Measurements from ENCODE around the gene MCHR2.
"Not testable (repeated sequence)": the region's sequence is repeated elsewhere in the genome, so short reads cannot be mapped to it uniquely, and the experiment has no call there.

The MCHR2 gene

GRCh38 chr6:99993533-99994251 lies at the start of gene MCHR2:
MCHR2 (minus strand) TSS chr6:99994223; CDS start chr6:99956147, 38,076 bp downstream.
- no peak for DNase-seq

DNA sequence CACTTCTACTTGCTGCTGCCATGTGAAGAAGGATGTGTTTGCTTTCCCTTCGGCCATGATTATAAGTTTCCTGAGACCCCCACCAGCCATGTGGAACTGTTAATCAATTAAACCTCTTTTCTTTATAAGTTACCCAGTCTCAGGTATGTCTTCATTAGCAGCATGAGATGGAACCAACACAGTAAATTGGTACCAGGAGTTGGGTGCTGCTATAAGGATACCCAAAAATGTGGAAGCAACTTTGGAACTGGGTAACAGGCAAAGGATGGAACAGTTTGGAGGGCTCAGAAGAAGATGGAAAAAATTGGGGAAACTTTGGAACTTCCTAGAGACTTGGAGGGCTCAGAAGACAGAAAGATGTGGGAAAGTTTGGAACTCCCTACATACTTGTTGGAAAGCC lies 44.5 kb upstream of the MCHR2 start:
- DNase-seq, result not testable (repeated sequence)

GRCh38 chr6:100035873-100036653 lies 42.0 kb upstream of the MCHR2 start:
- no peak for DNase-seq

- no peak for DNase-seq
These were observed 29.8 kb upstream of the MCHR2 start for GRCh38 chr6:100023798-100024197.

DNA sequence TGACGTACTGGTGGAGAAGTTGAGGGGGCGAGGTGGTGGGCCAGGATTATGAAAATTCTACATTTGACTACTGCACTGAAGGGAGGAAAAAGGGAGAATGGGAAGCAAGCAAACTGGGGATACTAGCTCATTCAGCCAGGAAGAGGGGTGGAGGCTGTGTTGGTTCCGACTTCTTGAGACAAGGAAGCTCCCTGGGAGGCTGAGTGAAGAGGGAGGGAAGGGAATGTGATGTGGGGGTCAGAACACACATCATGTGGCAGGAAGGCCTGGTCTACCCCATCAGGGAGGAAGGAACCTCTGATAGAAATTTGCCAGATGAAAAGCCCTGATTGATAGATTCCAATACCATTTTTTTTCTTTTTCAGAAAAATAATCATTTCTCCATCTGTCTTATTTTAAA lies 28.8 kb upstream of the MCHR2 start:
- no peak for DNase-seq

- no peak for DNase-seq
These were observed 14.8 kb upstream of the MCHR2 start for GRCh38 chr6:100008857-100009256.

DNA sequence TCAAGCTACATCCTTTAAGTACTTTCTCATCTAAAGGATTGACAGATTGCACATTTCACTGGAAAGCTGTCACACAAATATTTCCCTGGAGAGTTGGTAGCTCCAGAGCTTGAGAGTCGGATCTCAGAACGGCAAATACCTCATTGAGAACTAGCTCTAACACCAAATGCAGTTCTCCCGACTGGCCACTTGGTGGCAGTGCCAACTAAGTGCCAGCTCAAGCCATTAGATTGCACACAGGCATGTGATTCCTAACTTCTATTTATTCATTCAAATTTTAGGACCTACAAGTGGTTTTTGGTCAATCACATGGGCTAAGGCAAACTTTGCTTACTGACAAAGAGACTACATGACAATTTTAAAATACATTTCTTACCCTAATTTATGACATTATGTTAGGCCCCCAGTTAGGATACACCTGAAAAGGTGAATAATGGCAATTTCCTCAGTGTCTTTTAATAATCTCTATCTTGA lies 7.9 kb upstream of the MCHR2 start:
- no peak for DNase-seq

- DNase-seq, result no peak
These were observed 3.1 kb upstream of the MCHR2 start for GRCh38 chr6:99997141-99997540.

GRCh38 chr6:99995916-99996315 lies 1.9 kb upstream of the MCHR2 start:
- DNase-seq, result no peak

- no peak for DNase-seq
These were observed 884 bp downstream of the MCHR2 start for GRCh38 chr6:99993146-99993532.

GRCh38 chr6:99991955-99992354 lies 2.1 kb downstream of the MCHR2 start:
- DNase-seq, result no peak

DNA sequence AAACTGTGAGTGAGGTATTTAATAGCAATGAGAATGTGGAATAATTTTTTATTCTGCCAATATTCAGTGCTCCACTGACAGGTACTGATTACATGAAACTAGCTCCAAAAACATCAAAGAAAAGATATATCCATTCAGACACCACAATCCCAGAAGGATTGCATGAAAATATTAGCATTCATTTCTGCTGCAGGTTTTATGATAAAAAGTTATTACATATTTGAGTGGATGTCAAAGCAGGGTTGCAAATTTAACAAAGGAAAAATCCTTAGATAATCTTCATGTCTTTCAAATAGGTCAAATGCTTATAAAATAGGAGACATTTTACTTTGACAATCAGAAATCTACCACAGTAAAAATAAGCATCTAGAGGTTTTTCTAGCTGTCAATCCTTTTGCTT lies 13.3 kb downstream of the MCHR2 start:
- DNase-seq, result no peak

GRCh38 chr6:99979953-99980352 lies 14.1 kb downstream of the MCHR2 start:
- DNase-seq, result peak; percentile 33

GRCh38 chr6:99967052-99967451 lies 27.0 kb downstream of the MCHR2 start:
- no peak for DNase-seq

DNA sequence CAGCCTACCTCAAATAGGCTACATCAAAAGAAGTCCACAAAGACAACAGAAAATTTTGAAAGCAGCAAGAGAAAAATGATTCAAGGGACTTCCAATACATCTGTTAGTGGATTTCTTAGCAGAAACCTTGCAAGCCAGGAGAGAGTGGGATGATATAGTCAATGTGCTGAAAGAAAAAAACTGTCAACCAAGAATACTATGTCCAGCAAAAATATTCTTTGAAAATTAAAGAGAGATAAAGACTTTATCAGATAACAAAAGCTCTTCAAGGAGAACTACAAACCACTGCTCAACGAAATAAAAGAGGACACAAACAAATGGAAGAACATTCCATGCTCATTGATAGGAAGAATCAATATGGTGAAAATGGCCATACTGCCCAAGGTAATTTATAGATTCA lies 34.0 kb downstream of the MCHR2 start:
- DNase-seq, result no peak

DNA sequence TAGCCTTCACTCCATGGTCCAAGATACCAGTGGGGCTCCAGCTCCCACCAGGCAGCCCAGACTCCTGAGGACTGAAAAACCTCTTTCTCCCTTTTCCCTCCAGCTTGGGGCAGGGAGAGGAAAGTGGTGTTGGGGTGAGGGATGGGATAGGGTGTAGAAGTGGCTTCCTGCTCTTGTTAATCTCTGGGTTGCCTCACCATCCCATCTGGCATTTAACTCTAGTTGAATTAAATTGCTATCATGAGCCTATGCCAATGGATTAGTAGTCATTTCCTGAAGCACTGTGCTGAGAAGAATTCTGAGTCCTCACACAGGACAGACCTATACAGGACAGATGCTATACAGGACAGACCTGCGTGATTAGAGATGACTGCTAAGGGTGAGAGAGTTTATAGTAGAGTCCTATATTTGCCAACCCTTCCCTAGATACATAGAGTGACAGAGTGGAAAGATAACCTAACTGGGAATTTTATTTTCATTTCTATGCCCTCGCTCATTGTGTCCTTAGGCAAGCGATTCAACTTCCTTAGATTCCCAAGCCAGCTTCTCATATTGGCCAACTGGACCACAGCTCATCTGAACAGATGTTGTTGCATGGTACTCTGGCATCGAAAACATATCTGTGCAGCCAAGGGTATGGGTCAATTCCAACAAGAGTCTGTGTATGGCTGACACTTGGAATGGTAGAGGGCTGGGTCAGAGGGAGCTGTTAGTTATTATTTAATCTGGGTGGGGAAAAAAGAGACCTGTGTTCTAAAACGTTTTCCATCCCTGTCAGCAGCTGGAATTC lies 42.8 kb downstream of the MCHR2 start:
- no peak for DNase-seq

DNA sequence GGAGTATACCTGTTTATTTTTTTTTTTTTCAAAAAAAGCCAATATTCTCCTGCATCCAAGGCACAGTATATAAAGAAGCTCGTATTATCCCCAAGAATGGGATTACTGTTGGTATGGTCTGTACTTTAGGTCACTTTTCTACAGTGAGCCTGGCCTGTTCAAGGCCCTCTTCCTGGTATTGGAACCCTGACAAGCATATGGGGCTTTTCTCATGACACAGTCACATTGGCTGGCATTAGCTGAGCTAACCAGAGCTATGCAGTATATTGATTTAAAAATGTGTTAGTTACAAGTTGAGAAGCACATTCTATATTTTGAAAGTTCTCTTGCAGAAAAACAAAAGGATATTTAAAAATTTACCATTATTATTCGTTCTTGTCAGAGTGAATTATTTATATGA lies 48.0 kb downstream of the MCHR2 start:
- no peak for DNase-seq

DNA sequence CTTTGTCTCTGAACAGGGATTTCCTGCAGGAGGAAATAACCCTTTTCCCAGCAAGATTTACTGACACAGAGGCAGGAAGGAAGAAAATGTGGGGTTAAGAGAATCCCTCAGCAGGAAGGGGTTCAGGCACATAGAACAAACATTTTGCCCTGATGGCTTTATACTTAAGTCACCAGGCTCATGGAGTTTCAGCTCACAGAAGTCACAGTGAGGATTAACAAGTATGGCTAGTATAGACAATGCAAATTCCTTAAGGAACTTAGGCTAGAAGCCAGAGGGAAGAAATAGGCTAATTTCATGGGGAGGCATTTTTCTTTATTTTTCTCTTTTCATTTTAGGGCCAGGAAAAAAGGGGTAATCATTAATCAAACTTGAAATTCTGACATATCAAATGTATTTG lies 50.2 kb downstream of the MCHR2 start:
- DNase-seq, result no peak

GRCh38 chr6:99940582-99940981 lies 53.4 kb downstream of the MCHR2 start:
- DNase-seq, result no peak

DNA sequence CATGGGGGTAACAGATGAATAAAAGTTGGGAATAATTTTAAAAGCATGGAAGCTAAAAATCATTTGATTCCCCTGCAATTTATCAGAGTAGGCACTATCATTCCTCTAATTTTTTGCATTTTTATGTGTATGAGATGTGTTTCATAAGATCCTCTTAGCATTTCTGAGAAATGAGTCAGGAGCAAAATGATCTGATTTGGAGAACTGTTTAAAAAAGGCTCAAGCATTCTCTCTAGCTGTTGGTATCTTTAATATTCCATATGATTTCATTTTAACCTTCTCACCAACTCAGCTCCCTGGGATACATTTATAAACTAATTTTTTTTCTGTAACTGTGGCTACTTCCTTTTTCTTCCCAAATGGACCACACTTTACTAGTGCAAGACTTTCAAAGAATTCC lies 60.9 kb downstream of the MCHR2 start:
- DNase-seq, result no peak

GRCh38 chr6:99912657-99913056 lies 81.4 kb downstream of the MCHR2 start:
- DNase-seq, result no peak

DNA sequence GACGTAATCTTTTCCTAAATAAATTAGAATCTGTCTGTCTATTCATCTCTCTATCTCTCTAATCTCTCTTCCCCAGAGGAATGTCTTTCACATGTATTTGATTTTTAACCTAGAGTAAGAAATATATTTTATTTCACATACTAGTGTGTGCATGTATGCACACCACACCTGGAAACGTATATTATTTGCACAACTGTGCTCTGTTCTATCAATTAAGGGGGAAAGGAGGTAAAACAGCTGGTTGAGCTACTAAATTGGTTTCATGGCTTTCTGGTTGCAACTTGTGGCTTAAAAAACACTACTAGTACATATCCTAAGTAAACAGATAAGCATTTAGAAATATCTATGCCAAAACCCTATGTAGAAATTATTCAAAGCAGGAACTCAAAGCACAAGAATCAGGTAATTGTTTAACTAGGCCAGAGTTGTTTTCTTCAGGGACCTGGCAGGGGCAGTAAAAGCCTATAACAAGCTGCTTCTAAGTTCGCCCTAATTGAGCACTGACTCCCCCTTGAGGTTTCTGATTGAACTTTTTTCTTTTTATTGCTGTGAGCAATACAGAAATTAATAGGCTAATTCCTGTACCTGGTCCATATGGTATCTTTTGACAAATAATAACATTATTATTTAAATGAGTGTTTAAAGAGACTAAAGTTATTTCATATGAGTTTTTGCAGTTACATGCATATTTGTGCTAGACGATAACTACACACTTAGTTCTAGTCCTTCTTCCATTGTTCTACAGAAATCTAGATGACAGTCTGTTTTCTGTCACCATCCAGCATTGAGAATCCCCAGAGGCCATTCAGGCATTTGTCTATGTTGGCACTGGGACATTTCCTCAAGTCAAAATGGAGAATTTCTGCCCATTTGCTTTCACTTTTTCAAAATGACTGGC lies 88.6 kb downstream of the MCHR2 start:
- peak; percentile 2 for DNase-seq

Data from NCI-H510A (cell line).